GM21619 (cell line): ENCODE measurements around the gene ZNF814.
"Not testable (repeated sequence)": the region's sequence is repeated elsewhere in the genome, so short reads cannot be mapped to it uniquely, and the experiment has no call there.

ENCODE experiments used
- ATAC-seq: cut with Tn5 transposase; IDR thresholded peaks from one replicate; pipeline ENCODE4 v1.9.1; 2021; ENCODE audit not compliant: unreplicated experiment

Gene ZNF814

DNA sequence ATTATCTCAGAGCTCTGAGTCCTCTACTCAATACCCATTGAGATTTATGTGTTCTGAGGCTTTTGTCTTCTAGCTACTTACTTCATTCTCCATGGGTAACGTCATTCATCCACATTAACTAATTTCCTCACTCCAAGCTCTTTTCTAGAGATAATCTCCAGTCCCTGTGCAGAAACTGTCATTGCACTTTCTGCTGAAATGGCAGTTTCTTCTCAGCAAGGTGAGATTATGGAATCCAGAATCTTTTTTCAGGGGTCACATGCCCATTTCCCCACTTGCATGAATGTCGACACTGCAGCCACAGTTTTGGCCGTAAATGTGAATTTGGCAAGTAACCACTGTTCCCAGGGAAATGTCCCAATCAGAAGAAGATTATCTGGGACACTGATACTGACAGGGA is 26.5 kb downstream of the ZNF814 start:
- ATAC-seq: not testable (repeated sequence)

- ATAC-seq: not testable (repeated sequence)
These were observed 34.7 kb downstream of the ZNF814 start for GRCh38 chr19:57854117-57854516.

DNA sequence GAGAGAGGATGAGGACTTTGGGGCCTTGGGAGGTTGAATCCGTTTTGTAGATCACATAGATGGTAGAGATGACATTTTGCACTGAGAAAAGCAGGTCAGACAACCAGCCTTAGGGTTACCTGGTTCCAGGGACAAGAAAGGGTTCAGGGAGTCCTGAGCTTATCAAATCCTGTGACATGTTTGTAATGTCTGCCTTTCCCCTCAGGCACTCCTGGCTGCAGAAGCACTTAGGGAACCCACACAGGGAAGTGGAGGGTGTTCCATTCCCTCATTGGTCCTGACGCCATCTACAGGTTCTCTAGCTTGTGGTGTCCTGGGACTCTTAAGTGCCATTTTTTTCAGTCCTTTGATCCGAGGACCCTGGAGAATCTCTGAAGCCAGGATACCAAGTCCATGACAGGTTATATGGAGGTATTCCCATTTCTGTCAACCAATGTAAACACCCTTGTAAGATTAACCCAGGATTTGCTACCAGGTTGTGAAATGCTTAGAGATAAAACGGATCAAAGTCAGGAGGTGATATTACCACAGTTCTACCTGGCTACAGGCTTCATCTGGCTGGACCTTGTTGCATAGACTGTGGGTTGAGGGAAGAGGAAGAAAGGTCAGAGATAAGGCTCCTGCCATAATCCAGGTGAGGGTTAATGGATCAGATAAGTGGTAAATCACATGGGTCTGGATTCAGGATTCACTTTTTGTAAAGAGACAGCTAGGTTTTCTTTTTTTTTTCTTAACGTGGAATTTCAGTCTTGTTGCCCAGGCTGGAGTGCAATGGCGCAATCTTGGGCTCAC is 36.8 kb downstream of the ZNF814 start:
- ATAC-seq: not testable (repeated sequence)

GRCh38 chr19:57850553-57851017 is 38.3 kb downstream of the ZNF814 start:
- ATAC-seq: no peak

- ATAC-seq: peak; percentile 97
These were observed 39.0 kb downstream of the ZNF814 start, which contains the start of gene ZNF587 for GRCh38 chr19:57849666-57850473. Gene ZNF587 (plus strand): TSS chr19:57849859. CDS start chr19:57850039, 180 bp downstream.

- peak; percentile 19 for ATAC-seq
These were observed 39.6 kb downstream of the ZNF814 start for GRCh38 chr19:57849162-57849665.

- ATAC-seq: not testable (repeated sequence)
These were observed 41.7 kb downstream of the ZNF814 start for GRCh38 chr19:57847164-57847563.

- no peak for ATAC-seq
These were observed 47.6 kb downstream of the ZNF814 start for GRCh38 chr19:57841122-57841763.

GRCh38 chr19:57838622-57839191 is 50.1 kb downstream of the ZNF814 start:
- ATAC-seq: not testable (repeated sequence)

- not testable (repeated sequence) for ATAC-seq
These were observed 51.8 kb downstream of the ZNF814 start for GRCh38 chr19:57836991-57837390.

- ATAC-seq: no peak
These were observed 58.7 kb downstream of the ZNF814 start, which contains the start of gene ZNF587B for GRCh38 chr19:57830071-57830602. Gene ZNF587B (plus strand): TSS chr19:57830299. CDS start chr19:57830529, 230 bp downstream.

DNA sequence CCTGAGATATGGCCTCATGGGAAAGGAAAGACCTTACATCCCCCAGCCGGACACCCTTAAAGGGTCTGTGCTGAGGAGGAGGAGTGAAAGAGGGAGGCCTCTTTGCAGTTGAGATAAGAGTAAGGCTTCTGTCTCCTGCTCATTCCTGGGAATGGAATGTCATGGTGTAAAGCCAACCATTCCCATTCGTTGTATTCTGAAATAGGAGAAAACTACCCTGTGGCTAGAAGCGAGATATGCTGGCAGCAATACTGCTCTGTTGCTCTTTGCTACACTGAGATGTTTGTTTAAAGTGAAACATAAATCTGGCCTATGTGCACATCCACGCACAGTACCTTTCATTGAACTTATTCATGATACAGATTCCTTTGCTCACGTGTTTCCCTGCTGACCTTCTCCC is 59.5 kb downstream of the ZNF814 start:
- ATAC-seq: no peak

DNA sequence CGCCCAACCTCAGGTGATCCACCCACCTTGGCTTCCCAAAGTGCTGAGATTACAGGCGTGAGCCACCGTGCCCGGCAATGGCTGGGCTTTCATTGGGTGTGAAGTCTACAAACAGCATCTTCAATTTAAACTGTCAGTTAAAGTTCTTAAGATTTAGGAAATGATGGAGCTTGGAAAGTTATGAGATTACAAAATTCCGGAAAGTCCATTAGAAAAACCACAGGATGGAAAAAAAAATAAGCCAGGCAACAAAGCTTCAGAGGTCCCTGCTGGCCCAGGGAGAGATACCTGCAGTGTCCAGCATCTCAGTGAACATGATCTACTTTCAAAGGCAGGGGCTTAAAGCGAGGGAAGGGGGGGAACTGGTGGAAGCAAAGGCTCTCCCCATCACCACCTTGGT is 63.3 kb downstream of the ZNF814 start:
- no peak for ATAC-seq

GRCh38 chr19:57823608-57824007 is 65.2 kb downstream of the ZNF814 start:
- ATAC-seq: not testable (repeated sequence)

- ATAC-seq: not testable (repeated sequence)
These were observed 65.7 kb downstream of the ZNF814 start for GRCh38 chr19:57823155-57823554.

- ATAC-seq: not testable (repeated sequence)
These were observed 67.3 kb downstream of the ZNF814 start for GRCh38 chr19:57821501-57821900.

- not testable (repeated sequence) for ATAC-seq
These were observed 67.7 kb downstream of the ZNF814 start for GRCh38 chr19:57821095-57821494.

DNA sequence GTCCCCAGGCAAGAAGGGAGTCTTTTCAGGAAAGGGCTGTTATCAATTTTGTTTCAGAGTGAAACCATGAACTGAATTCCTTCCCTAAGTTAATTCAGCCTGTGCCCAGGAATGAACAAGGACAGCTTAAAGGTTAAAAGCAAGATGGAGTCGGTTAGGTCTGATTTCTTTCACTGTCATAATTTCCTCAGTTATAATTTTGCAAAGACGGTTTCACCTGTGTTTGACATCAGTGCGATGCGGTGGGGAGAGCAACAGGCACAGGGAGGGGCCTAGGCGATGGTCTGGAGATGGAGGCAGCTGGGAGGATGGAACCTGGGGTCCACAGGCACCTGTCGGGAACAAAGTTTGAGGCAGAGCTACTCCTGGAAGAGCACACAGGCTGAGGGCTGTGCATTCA is 68.2 kb downstream of the ZNF814 start:
- ATAC-seq: no peak

- peak; percentile 88 for ATAC-seq
These were observed 69.2 kb downstream of the ZNF814 start for GRCh38 chr19:57819475-57820148.

- no peak for ATAC-seq
These were observed 70.5 kb downstream of the ZNF814 start for GRCh38 chr19:57818378-57818777.
